Heart right ventricle (tissue), 16 donors: ENCODE results near the gene CCS. TPM values are rescaled to one million over a fixed set of nuclear protein-coding genes. Genes with fewer than 3 reads are reported as not detected.
"Not testable (repeated sequence)": the region's sequence is repeated elsewhere in the genome, so short reads cannot be mapped to it uniquely, and the experiment has no call there.

Source experiments
- ATAC-seq, 8 donors: fragments of 200-7000 bp; cut with Tn5 transposase; one replicate each; pipeline ENCODE4 v1.9.1; 2020; ENCODE audit warnings: mild to moderate bottlenecking in 8 of 8, moderate library complexity in 8 of 8, moderate number of reproducible peaks in 1 of 8
- DNase-seq, 2 donors: peaks; one replicate each; pipeline ENCODE4 v3.0.0-alpha.2; 2020
- H3K27ac ChIP-seq, 10 donors: fragments of 200-600 bp; sonication (generic) in 2 of 10; one replicate each; pipeline versions ENCODE4 v1.5.0 to v1.8.0; 2020 to 2022; ENCODE audit warnings: mild to moderate bottlenecking in 3 of 10
- H3K27me3 ChIP-seq, 7 donors: fragments of 200-600 bp; one replicate each; pipeline ENCODE4 v1.8.0; 2021 to 2022; ENCODE audit warnings: mild to moderate bottlenecking in 2 of 7
- H3K36me3 ChIP-seq, 9 donors: fragments of 200-600 bp; sonication (generic) in 1 of 9; one replicate each; pipeline versions ENCODE4 v1.5.0 to v1.8.0; 2020 to 2022; ENCODE audit warnings: mild to moderate bottlenecking in 2 of 9
- H3K4me1 ChIP-seq, 9 donors: fragments of 200-600 bp; sonication (generic) in 1 of 9; one replicate each; pipeline versions ENCODE4 v1.5.0 to v1.8.0; 2020 to 2022; ENCODE audit warnings: mild to moderate bottlenecking in 4 of 9
- H3K4me3 ChIP-seq, 10 donors: fragments of 200-600 bp; sonication (generic) in 2 of 10; one replicate each; pipeline versions ENCODE4 v1.5.0 to v1.8.0; 2020 to 2022; ENCODE audit warnings: mild to moderate bottlenecking in 7 of 10, moderate library complexity in 2 of 10
- H3K9me3 ChIP-seq, 11 donors: fragments of 200-600 bp in 10 of 11; sonication (generic) in 2 of 11; one replicate each; pipeline versions ENCODE4 v1.5.0 to v1.8.0; 2013 to 2022; ENCODE audit warnings: mild to moderate bottlenecking in 2 of 11, control low read depth in 1 of 11, moderate library complexity in 1 of 11
- WGBS, 2 donors: extraction: QIAGEN DNeasy Blood & Tissue Kit; methylation state at CpG; one replicate each; pipeline ENCODE4 v1.1.7; 2013; ENCODE audit warnings: inconsistent platforms in 1 of 2; 5-methylcytosine and 5-hydroxymethylcytosine counted together
- intact Hi-C, 10 donors: fragments of 100-400 bp; cut with DNase I; formaldehyde crosslinking; loops; one replicate each; pipeline versions ENCODE4 v1.11.1 to v1.14.2; 2022
- long read RNA-seq, 3 donors: library from polyadenylated mRNA; unstranded; transcript quantifications; one replicate each; pipeline ENCODE4 v2.0.0, GENCODE V29; 2020 to 2021
- polyA plus RNA-seq, 2 donors: library from polyadenylated mRNA; stranded (reverse); fragments of 200-250 nt; gene quantifications; one replicate each; pipeline ENCODE4 v1.2.3, GENCODE V29; 2013
- total RNA-seq, 10 donors: library from RNA; stranded (reverse); fragmentation: NEBNext Ultra II Directional in 3 of 10; extraction: Animal tissue kit (Norgen Biotek cat#: 25700) in 3 of 10; gene quantifications; one replicate each; pipeline versions ENCODE4 v1.2.1 to v1.2.4, GENCODE V29; 2021 to 2023
- TF ChIP-seq, protein P1 (sequence below), 9 donors: fragments of 200-600 bp; sonication (generic) in 2 of 9; IDR thresholded peaks; one replicate each; pipeline versions ENCODE4 v1.5.0 to v1.8.0; 2021 to 2022; ENCODE audit warnings: antibody characterized with exemption in 9 of 9, mild to moderate bottlenecking in 5 of 9, moderate library complexity in 1 of 9
- donor health status: Arrhythmogenic right ventricular cardiomyopathy.
- donor health status: ischemic (EF 13 %, LVEDD 7.1; RV severe dilation, severe dysfunction).
- donor health status: healthy with polysubstance abuse.
- donor health status: DM: no; HTN: yes; CAD: no.
- donor health status: DM: no; HTN: no; CAD: no.
- donor health status: ischemic (EF 25% LVEDD 6.9; RV normal size, moderate dysfunction).
- donor health status: ischemic (EF 25% LVEDD 5.7; RV mildly dilated, moderate dysfunction).
- donor health status: healthy.
- donor health status: DM: yes; HTN: yes; CAD: no.
- donor health status: Ischemic cardiomyopathy.
- donor health status: ischemic (EF 35%, LVEDD 5.7; RV mildly dilated, moderate dysfunction).
- donor health status: nonischemic (EF 11% LVEDD 7.7; RV severe dilation, severe dysfunction).
- donor health status: DM: yes; HTN: yes; CAD: no.
- donor health status: PGD.
- donor health status: ischemic (EF 29% LVEDD 5.4; RV normal size, mild dysfunction).
- donor health status: nonischemic (EF 23%, LVEDD 6.1; RV moderate dilation, normal function).

The CCS gene, protein sequence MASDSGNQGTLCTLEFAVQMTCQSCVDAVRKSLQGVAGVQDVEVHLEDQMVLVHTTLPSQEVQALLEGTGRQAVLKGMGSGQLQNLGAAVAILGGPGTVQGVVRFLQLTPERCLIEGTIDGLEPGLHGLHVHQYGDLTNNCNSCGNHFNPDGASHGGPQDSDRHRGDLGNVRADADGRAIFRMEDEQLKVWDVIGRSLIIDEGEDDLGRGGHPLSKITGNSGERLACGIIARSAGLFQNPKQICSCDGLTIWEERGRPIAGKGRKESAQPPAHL
- total RNA-seq (10 to 100 TPM; 15.9 to 29.3 (median 20.2) TPM), polyA plus RNA-seq (10 to 100 TPM; 27.7 to 73.6 TPM)
- long read RNA-seq, donor 1, transcript CCS-208 (8 exons, 1,430 nt), result major isoform, 14 of 26 reads
- long read RNA-seq, donor 1, partial matches to known transcripts, result 7 of 26 reads
- long read RNA-seq, donor 1, other reads (novel, unspliced or antisense), result 4 of 26 reads
- long read RNA-seq, donor 2, transcript CCS-208 (8 exons, 1,430 nt), result major isoform, 14 of 30 reads
- long read RNA-seq, donor 2, partial matches to known transcripts, result 8 of 30 reads
- long read RNA-seq, donor 2, other reads (novel, unspliced or antisense), result 5 of 30 reads
- long read RNA-seq, donor 3, transcript CCS-208 (8 exons, 1,430 nt), result major isoform, 14 of 19 reads
- long read RNA-seq, donor 3, partial matches to known transcripts, result 1 of 19 reads
- long read RNA-seq, donor 3, other reads (novel, unspliced or antisense), result 2 of 19 reads

DNA sequence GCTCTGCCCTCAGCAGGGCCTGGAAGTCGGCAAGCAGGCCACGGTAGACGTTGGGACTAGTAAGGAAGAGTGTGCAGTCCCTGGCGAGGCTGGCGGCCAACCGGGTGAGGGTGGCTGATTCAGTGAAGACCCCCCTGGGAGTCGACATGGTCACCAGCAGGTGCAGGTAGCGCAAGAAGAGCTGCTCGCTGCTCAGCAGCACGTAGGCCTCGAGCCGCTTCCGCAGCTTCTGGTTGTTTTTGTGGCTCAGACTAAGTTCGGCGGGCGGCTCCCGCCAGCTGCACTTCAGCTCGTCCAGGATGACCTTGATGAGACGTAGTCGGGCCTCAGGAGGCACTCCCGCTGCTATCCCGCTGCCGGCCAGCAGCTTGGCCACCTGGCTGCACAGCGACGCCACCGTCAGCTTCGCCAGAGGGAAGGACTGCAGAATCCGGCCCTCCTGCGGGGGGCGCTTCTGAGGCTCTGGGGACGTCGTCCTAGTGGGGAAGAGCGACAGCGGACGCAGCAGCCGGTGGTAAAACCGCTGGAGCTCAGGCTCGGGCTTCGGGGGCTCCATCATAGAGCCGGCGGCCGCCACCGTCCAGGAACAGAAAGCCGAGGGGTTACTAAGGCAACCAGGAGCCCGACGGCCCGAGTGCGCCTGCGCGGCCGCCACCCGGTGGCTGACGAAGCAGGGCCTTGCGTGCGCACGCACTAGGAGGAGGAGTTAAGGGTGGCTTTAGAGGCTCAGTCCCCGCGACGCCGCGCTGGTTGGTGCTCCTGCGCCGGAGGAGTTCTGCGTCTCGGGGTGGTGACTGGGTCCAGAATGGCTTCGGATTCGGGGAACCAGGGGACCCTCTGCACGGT is at the start of gene CCS, which contains the start of gene CCDC87:
Gene CCS (plus strand): TSS at position 729 of the 846 bp plus-strand sequence. CDS start 77 bp downstream, at position 806.
Gene CCDC87 (minus strand): TSS at position 607 of the 846 bp plus-strand sequence. CDS start 48 bp downstream, at position 559.
- DNase-seq (peak; percentile 98 to 99), ATAC-seq (peak; percentile 97 to 99 (median 98))
- no peaks in the 10 kb centered on the region for H3K9me3 ChIP-seq
- intact Hi-C loops, result loop anchor here in 3 of 10 donors (2.0 to 5.0 kb wide), 2 partner anchors 46 to 85 kb away; partner anchors contain the start of genes RBM4 (in 2 of the 3) and RBM4B (in 1 of the 3)
- H3K4me3 ChIP-seq, result peak within 1 kb of the TSS; percentile 36 to 85 (median 66)
- TF ChIP-seq, protein P1, sequence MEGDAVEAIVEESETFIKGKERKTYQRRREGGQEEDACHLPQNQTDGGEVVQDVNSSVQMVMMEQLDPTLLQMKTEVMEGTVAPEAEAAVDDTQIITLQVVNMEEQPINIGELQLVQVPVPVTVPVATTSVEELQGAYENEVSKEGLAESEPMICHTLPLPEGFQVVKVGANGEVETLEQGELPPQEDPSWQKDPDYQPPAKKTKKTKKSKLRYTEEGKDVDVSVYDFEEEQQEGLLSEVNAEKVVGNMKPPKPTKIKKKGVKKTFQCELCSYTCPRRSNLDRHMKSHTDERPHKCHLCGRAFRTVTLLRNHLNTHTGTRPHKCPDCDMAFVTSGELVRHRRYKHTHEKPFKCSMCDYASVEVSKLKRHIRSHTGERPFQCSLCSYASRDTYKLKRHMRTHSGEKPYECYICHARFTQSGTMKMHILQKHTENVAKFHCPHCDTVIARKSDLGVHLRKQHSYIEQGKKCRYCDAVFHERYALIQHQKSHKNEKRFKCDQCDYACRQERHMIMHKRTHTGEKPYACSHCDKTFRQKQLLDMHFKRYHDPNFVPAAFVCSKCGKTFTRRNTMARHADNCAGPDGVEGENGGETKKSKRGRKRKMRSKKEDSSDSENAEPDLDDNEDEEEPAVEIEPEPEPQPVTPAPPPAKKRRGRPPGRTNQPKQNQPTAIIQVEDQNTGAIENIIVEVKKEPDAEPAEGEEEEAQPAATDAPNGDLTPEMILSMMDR (IDR thresholded peaks at IDR 0.05), result peak; percentile 37 to 91 (median 69)
- H3K27me3 ChIP-seq, result no peaks in the 10 kb centered on the region
- H3K36me3 ChIP-seq, result no peaks in the 10 kb centered on the region
- H3K27ac ChIP-seq, result peak within 1 kb of the TSS in 9 of 10 donors; percentile 68 to 93 (median 84)
- 14 to 15% methylated on average over 68 of the region's 68 CpGs for WGBS, 2 donors
- H3K4me1 ChIP-seq, result peaks cover 3 to 43% (median 32%) of the 10 kb centered on the region in 9 donors

DNA sequence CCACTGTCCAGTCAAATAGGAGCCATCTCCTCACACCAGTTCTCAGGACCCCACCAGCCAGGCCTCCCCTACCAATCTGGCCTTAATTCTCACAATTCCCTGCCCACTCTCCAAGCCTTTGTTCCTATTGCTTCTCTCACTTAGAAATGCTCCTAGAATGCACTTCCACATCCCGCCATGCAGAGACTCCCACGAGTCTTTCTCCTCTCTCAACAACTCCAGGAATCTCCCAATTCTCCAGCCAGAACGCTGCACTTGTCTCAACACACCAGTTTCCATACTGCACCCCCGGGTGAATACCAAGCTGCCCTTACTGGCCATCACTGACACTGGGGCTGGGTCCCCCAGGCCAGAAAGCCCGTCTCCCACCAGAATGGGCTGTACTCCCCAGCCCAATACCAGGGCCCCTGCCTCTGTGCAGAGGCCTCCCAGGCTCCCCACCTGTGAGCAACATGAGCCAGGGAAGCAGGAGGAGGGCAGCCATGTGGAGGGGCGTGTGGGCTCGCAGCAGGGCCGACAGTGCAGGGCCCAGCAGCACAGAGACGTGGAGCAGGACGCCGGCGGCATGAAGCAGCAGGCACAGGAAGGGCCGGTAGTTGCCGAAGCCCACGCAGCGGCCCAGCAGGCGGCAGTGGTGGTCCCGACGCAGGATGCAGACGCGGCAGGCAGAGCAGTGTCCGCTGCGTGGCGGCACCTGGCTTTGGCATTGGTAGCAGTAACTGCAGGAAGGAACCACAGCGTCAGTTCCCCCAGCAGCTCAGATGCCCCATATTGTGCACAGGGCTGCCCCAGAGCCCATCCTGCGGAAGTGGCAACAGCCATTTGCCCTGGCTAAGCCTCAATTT is 49.5 kb upstream of the CCS start:
- H3K4me1 ChIP-seq, result peaks cover 3 to 46% (median 31%) of the 10 kb centered on the region in 9 donors
- H3K4me3 ChIP-seq, result peak overlapping the region in 4 of 10 donors; percentile 2 to 26 (median 8)
- DNase-seq (peak; percentile 31 to 52), ATAC-seq (no peak)
- TF ChIP-seq, protein P1 (IDR thresholded peaks at IDR 0.05), result peak in 6 of 9 donors; percentile 35 to 57 (median 51)
- no peaks in the 10 kb centered on the region for H3K27me3 ChIP-seq
- intact Hi-C loops, result loop anchor here in 1 of 10 donors (10.0 kb wide), 1 partner anchor 901 kb away; the partner anchor contains the start of gene CORO1B
- H3K9me3 ChIP-seq, result no peaks in the 10 kb centered on the region
- peak overlapping the region in 4 of 10 donors; percentile 13 to 67 (median 54) for H3K27ac ChIP-seq
- 29 to 36% methylated on average over 26 of the region's 26 CpGs for WGBS, 2 donors
- H3K36me3 ChIP-seq, result peaks cover 0 to 49% (median 6%) of the 10 kb centered on the region in 9 donors

DNA sequence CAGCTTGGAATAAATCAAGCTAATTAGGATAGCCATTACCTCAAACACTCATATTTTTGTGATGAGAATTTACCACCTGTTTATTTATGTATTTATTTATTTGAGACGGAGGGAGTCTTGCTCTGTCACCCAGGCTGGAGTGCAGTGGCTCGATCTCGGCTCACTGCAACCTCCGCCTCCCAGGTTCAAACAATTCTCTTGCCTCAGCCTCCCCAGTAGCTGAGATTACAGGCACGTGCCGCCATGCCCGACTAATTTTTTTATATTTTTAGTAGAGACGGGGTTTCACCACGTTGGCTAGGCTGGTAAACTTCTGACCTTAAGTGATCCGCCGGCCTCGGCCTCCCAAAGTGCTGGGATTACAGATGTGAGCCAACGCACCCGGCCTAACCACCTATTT is 48.0 kb upstream of the CCS start:
- WGBS, 2 donors, result 81 to 85% methylated on average over 14 of the region's 14 CpGs
- intact Hi-C loops, result loop anchor here in 1 of 10 donors (10.0 kb wide), 1 partner anchor 900 kb away; the partner anchor contains the start of gene CORO1B
- not testable (repeated sequence) for H3K9me3 ChIP-seq, DNase-seq, H3K27me3 ChIP-seq, ATAC-seq
- H3K4me1 ChIP-seq, result peaks cover 3 to 46% (median 31%) of the 10 kb centered on the region in 9 donors
- peak overlapping the region in 1 of 10 donors; percentile 94 for H3K27ac ChIP-seq
- peak overlapping the region; percentile 67 to 98 (median 86) for H3K4me3 ChIP-seq
- peaks cover 0 to 34% (median 6%) of the 10 kb centered on the region in 9 donors for H3K36me3 ChIP-seq
